ENCODE results near the gene SMARCD3.

Gene SMARCD3

DNA sequence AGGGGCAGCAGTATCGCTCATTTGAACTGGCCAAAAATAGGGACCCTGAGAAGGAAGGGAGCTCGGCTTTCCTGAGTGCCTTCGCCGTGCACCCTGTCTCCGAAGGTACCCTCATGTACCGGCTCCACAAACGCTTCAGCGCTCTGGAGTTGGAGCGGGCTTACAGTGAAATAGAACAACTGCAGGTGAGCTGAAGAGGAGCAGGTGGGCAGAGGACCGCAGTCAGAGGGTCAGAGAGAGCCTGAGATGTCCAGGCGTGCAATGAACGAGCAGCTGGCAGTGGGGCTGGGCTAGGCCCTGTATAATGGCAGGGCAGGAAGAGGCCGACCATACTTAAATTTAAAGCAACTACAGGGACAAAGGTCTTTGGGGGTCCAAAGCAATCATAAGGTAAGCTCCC is 12.1 kb downstream of the SMARCD3 start:
- no peak for DNase-seq (ENCODE audit: low spot score)

DNA sequence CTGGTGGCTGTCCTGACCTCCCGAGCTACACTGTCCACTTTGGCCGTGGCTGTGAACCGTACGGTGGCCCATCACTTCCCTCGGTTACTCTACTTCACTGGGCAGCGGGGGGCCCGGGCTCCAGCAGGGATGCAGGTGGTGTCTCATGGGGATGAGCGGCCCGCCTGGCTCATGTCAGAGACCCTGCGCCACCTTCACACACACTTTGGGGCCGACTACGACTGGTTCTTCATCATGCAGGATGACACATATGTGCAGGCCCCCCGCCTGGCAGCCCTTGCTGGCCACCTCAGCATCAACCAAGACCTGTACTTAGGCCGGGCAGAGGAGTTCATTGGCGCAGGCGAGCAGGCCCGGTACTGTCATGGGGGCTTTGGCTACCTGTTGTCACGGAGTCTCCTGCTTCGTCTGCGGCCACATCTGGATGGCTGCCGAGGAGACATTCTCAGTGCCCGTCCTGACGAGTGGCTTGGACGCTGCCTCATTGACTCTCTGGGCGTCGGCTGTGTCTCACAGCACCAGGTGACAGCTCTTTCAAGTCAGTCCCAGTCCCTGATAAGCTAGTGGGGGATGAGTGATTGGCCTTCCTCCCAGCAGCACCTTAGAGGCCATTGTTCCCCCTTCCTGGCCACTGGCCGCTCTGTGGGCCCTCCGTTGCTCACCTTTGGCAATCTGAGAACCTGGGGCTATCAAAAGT is 13.3 kb downstream of the SMARCD3 start:
- no peak for DNase-seq (ENCODE audit: low spot score)

DNA sequence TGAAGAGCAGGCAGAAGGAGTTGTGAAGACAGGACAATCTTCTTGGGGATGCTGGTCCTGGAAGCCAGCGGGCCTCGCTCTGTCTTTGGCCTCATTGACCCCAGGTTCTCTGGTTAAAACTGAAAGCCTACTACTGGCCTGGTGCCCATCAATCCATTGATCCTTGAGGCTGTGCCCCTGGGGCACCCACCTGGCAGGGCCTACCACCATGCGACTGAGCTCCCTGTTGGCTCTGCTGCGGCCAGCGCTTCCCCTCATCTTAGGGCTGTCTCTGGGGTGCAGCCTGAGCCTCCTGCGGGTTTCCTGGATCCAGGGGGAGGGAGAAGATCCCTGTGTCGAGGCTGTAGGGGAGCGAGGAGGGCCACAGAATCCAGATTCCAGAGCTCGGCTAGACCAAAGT is 14.7 kb downstream of the SMARCD3 start:
- no peak for DNase-seq (ENCODE audit: low spot score)

DNA sequence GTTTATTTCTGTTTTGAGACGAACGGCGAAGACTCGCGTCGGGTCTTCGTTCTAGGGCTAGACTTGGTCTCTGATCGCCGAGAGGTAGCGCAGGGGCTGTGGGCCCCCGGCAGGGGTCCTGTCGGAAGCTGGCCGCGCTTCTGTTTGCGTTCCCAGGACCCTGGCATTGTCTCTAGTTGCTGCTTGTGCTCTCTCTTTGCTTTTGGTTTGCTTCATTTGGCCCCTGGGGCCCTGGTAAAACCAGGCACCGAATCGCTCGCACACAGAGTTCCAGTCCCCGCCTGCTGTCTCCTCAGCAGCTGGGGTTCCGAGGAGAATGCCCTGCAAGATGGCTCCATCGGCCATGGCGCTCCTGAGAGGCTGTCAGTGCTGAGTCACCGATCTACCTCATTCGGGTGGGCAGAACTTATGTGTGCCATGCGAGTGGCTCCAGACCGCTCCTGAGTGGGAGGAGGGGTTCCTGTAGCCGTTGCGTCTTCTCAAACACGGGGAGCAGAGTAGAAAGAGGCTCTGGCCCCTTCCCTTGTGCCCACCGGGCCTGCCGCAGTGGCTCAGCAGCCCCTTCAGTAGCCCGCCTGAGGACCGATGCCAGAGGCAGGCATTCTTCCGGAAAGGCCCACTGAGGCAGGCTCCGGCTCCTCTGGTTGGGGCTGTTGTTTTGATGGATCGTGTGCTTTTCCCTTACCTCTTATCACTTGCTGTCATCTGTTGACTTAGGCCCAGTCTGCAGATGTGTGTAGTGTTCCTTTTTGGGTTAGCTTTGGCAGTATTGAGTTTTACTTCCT is 15.4 kb downstream of the SMARCD3 start:
- no peak for DNase-seq (ENCODE audit: low spot score)

DNA sequence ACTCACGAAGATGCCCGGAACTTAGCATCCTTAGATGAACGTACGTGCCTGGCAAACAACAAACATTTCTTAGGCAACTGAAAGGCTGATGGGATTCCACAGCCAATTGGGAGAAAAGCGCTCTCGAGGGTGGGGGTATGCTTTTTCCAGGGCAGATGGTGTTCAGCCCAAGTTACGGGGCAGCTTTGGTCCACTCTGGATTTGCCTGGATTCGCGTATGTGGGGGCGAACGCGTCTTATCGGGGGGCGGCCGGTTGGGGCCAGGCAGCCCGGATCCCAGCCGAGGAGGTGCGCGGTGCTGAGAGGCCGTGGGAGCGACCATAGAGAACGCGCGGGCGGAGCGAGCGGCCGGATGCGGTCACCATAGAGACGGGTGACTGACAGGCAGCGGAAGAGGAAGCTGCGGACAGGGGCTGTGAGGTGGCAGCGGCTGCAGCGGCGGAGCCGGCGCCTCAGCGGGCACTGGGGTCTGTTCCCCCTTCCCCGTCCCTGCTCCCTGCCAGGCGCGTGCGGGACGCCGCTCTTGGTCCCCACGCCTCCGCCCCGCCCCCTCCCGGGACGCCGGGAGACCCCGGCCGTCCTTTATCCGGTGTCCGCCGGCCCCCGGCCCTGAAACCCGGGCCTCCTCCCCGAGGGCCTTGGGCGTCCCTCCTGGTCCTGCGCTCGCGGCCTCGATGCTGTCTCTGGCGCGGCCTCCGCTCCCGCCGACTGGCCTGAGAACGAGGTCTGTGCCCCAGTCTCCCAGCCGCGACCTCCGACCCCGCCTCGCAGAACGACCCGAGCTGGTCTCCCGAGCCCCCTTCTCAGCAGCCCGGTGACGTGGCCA is 16.2 kb downstream of the SMARCD3 start, which contains the start of gene CHPF2:
Gene CHPF2, plus strand, starts transcription at position 393 of the 826 bp plus-strand sequence. CDS start 1,529 bp downstream, outside the sequence.
- DNase-seq (ENCODE audit: low spot score) = peak; percentile 87

DNA sequence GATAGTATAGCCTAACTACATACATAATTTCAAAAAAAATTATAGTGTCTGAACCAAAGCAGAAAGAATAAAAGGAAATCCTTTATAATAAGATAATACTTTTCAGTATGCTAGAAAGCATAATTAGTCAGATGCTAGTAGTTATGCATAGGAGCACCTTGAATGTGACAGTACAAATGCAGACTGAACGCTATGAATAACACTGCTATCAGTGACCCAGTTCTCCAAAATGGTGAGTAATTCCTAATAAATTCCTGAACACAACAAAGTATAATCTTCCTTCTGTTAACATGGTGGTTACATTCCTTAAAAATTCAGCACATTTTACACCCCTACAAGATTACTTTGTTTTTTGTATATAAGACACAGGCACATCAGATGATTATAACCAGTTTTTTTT is 17.4 kb downstream of the SMARCD3 start:
- DNase-seq (ENCODE audit: low spot score) = no peak

DNA sequence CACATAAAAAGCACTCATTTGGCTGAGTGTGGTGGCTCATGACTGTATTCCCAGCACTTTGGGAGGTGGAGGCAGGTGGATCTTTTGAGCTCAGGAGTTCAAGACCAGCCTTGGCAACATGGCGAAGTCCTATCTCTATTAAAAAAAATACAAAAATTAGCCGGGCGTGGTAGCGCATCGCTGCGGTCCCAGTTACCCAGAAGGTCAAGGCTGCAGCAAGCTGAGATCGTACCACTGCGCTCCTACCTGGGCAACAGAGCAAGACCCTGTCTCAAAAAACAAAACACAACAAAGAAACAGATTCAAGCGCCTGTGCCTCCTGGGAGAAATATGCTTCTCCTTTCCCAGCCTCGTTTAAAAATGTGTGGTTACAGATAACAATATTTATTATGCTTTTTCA is 19.2 kb downstream of the SMARCD3 start:
- DNase-seq (ENCODE audit: low spot score) = no peak

DNA sequence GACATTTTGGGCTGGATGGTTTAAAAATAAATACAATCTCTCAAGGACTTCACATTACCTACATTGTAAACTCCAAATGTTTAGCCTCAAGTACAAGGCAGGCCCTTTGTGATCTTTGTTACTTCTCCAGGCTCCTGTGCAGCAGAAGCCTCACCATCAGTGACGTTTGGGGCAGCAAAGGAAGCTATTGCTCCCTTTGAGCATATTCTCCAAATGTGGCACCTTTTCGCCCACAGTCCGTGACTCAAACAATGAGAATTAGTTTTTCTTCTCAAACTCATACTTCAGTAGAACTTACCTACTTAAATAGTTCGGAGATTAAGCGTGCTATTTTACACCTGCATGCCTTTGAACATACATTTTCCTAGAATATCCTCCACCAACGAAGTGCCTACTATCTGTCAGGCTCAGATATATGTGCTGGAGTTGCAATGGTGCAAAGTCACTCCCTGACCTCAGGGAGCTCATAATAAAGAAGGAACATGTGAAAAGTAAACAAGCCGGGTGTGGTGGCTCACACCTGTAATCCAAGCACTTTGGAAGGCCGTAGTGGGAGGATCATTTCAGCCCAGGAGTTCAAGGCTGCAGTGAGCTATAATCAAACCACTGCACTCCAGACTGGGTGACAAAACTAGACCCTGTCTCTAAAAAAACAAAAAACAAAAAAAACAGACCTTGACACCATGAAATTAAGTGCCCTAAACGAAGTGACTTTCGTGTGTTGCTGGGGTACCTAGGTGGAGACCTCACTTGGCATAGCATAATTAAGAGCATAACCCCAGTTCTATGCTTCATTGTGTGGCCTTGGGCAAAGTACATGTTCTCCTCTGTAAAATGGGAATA is 20.2 kb downstream of the SMARCD3 start:
- DNase-seq (ENCODE audit: low spot score) = no peak

DNA sequence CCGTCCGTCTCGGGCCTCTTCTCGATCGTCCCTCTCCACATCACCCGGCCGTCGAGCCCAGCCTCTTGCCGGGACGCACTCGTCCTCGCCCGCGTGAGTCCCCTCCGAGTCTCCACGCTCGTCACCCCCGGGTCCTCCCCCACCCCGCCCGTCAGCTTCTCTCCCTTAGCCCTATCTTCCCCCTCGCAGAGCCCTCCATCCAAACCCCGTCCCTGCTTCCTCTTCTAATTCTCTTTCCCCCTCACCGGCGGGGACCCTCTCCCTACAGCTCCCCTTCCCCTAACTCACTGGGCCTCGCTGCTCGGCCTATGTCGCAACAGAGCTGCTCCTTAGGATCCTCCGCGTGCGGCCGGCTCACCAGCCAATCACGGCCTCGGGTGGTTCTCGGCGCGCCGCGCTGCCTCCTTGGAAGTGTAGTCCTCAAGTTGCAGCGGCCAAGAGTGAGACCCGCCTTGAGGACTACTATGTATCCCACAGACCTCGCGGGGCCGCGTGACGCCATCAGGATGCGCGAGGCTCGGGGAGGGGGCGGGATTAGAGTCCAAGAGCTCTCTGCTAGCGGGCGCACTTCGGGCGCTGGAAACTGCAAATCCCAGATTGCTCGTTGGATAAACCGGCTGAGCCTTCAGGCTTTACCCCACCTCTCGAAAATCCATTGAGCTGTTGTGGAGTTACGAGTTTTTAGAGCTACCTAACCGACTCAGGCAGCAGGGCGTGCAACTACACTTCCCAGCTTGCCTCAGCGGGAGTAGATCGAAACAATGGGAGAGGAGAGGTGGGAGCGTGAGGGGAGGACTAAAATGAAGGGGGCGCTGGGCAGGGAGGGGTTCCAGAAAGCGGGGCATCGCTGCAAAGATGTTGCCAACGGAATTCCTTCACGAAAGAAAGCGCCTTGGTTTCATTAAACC is 21.4 kb downstream of the SMARCD3 start, which contains the start of gene ABCF2:
Gene ABCF2, minus strand, starts transcription at position 331 of the 908 bp plus-strand sequence. CDS start 747 bp downstream, outside the sequence.
- peak; percentile 98 for DNase-seq (ENCODE audit: low spot score)

DNA sequence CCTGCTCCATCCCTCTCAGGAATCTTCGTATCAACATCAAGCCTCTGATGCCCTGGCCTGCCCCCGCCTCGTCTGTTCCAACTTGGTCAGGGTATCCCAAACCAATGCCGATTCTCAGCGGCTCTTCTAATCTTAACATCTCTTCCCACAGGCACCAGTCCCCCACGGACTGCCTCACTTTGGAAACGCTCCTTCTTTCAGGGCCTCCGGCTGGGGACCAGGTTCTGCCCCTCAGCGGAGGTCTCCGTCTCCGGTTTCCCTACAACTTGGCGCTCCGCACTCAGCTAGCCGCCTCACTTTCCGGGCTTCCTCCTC is 22.0 kb downstream of the SMARCD3 start:
- DNase-seq (ENCODE audit: low spot score) = no peak

DNA sequence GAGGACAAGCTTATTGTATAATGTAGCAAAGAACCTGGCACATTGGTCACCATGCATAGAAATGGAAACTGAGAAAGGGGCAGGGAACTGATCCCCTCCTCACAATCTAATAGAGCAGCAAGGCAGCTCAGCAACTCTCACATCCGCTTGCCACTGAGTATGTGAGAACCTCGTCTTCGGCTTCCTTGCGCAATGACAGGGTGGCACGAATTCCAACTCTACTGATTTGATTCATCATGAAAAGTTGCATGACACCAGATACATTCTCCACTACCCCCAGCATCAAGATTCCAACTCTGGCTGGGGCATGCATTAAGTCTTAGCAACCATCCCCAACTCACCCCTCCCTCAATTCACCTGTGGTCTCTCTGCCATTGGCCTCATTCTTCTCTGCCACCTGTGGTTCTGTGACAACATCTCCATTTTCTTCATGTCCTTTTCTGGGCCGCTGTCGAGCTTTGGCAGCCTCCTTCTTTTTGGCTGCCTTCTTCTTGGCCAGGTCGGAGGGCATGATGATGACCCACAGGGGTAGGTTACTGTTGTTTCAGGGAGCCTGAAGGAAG is 22.5 kb downstream of the SMARCD3 start:
- no peak for DNase-seq (ENCODE audit: low spot score)

DNA sequence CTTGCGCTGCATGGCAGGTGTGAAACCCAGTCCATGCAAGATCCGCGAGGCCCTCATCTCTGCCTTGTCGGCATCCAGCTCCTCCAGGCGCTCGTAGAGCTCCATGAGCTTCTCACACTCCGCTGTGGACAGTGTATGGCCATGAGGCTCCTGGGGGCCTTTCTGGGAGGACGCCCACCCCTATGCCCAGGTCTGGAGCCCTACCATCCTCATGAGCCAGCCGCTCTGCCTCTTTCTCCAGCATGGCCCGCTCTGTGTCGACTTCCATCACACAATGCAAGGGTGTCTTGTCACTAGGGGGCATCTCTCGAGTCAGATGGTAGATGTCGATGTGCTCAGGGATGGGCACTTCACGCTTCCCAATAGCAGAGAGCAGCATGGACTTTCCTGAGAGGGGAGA is 24.8 kb downstream of the SMARCD3 start:
- no peak for DNase-seq (ENCODE audit: low spot score)

DNA sequence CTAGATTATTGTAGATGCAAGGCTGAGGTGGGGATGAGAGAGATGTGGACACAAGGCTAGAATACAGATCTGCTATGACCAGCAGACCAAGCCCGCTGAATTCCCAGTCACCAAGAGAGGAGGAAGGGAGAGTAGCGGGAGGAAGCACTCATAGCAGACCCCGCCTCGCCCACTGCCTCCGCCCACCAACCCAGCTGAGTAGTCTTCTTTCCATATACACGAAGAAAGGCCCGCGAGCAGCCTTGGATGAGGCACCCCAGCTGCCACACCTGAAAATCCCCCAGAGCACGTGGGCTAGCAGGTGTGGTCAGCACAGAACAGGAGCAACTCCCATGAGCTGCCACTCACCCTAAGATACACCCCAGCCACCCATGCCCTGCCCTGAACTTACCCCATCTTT is 30.3 kb downstream of the SMARCD3 start:
- DNase-seq (ENCODE audit: low spot score) = no peak

DNA sequence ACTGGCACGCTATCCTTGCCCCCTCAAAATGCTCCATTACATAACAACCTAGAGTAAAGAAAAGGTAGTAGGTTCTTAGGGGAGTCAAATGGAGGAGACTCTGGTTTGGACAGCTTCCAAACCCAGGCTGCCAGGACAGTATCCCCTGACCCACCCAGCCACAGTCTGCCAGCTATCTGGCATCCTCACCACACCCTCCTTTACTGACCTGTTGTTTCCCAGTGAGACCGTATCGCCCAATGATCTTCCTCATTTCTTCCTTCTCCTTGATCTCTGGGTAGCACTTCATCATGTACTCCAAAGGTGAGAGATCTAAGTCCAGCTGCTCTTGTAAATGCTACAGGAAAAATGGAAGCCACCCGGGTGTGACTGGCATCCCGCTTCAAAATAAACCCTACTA is 33.1 kb downstream of the SMARCD3 start:
- DNase-seq (ENCODE audit: low spot score) = no peak

DNA sequence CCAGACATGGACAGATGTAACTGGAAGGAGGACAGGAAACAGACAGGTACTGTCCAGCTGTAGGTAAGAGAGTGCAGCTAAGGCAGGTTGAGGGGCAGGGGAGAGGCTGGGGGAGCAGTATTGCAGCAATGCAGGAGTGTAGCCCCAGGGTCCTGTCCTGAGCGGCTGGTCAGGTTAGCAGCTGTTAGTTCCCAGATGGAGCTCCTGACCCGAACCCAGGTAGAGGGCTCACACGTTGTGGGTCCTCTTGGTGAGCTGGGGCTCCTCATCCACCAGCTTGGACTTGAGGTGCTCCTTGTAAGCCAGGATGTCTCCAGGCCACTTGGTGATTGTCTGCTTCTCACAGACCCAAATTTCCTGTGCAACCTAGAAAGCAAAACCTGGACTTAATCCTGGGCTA is 34.7 kb downstream of the SMARCD3 start:
- no peak for DNase-seq (ENCODE audit: low spot score)

DNA sequence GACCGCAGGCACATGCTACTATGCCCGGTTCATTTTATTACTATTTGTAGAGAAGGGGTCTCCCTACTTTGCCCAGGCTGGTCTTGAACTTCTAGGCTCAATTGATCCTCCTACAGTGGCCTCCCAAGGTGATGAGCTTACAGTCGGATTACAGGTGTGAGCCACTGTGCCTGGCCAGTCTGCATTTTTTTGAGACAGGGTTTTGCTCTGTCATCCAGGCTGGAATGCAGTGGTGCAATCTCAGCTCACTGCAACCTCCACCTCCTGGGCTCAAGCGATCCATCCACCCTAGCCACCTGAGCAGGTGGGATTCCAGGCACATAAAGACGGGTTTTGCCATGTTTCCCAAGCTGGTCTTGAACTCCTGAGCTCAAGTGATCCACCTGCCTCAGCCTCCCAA is 35.9 kb downstream of the SMARCD3 start:
- DNase-seq (ENCODE audit: low spot score) = no peak

DNA sequence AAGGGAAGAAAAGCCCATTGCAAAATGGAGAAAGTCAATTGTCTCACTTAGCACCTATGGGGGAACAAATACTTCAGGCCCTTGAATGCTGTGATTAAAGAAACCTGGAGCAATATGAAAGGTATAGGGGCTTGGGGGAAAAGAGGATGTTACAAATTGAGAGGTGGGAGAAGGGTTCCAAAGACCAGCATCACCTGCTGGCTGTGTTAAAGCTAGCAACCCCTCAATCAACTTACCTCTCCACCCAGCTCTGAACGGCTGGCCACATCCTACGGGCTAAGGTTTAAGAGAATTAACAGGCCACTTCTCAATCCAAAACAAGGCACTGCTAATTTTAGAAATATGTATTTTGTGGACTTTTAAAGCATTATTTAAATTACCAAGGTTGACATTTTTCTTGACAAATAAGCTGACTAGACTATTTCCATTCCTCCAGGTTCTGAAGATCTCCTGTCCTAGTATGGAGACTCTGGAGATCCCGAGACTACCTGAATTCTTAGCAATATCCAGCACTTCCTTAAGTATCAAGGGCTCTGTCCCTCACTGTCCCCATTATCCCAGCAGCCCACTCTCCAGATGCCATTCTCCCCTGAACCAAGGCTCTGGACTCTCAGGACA is 37.2 kb downstream of the SMARCD3 start:
- DNase-seq (ENCODE audit: low spot score) = no peak

DNA sequence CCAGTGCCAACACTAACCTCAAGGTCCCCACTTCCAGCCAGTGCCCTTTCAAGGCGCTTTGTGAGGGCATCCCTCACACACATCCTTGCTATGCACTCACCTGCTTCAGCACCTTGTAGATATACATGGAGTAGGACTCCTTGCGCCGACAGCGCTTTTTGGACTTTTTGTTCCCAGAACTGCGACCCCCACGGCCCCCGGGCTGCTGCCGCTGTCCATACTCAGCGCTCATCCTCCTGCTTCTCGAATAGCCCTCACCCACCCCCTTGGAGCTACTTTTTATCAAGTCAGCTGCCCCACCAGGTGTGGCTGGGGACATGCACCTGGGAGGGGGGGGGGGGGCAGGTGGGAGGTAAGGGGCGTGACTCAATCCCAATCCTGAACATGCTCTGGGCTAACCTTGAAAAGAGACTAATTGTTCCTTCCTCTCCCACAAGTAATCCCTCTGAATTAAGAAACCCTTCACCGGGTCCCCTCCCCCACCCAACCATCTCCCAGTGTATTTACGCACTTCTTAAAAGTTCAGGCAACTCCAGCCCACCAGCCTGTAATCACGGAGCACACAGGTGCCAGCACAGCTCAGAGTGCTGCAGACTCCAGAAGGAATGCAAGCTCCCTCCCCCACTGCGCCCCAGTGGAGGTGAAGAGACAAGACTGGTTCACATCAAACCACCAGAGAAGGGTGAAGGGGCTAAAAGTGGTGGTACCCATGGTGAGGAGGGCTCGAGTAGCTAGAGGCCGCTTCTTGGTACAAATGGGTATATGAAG is 38.2 kb downstream of the SMARCD3 start, which contains the start of gene H2BK1:
Gene H2BK1, minus strand, starts transcription at position 402 of the 768 bp plus-strand sequence. Its CDS starts 170 bp downstream, at position 232.
- no peak for DNase-seq (ENCODE audit: low spot score)

DNA sequence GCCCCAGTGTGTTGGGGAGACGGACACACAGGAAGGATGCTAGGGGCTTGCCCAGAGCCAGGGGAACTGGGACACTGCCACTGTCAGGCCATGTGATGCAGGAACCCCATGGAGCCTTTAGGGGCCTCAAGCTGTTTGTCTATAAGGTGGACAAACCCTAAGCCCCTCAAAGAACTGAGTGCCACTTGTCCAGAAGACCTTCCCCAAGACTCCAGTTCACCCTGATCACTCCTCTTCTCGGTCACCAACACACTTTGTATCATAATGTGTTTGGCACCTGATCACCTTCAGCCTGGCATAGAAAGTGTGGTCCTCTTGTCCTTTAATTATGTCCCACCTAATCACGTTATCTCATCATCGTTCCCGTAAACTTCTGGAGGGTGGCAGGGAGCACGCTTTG is 38.9 kb downstream of the SMARCD3 start:
- no peak for DNase-seq (ENCODE audit: low spot score)
